GM18520 (cell line): ENCODE measurements around the gene CFAP92.
"Not testable (repeated sequence)": the region's sequence is repeated elsewhere in the genome, so short reads cannot be mapped to it uniquely, and the experiment has no call there.

ENCODE experiments used
- ATAC-seq: cut with Tn5 transposase; IDR thresholded peaks from one replicate; pipeline ENCODE4 v1.9.1; 2021; ENCODE audit not compliant: unreplicated experiment

The CFAP92 gene

DNA sequence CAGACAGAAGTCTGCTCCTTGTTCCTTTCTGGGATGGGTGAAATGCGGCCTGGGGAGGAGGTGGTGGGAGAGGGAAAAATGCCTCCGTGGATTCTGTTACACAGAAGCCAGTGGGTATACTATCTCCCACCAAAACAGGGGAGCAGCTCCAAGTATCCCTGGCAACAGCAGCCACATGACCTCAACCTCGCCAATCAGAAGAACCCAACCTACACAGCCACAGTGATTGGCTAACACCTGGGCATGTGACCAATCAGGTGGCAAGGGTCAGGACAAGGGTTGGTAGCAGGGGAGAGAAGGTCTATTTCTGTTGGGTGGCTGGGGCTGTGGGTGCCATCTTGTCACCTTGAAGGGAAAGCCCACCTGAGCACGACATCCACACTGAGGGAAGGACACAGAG is 123.5 kb downstream of the CFAP92 start:
- no peak for ATAC-seq

DNA sequence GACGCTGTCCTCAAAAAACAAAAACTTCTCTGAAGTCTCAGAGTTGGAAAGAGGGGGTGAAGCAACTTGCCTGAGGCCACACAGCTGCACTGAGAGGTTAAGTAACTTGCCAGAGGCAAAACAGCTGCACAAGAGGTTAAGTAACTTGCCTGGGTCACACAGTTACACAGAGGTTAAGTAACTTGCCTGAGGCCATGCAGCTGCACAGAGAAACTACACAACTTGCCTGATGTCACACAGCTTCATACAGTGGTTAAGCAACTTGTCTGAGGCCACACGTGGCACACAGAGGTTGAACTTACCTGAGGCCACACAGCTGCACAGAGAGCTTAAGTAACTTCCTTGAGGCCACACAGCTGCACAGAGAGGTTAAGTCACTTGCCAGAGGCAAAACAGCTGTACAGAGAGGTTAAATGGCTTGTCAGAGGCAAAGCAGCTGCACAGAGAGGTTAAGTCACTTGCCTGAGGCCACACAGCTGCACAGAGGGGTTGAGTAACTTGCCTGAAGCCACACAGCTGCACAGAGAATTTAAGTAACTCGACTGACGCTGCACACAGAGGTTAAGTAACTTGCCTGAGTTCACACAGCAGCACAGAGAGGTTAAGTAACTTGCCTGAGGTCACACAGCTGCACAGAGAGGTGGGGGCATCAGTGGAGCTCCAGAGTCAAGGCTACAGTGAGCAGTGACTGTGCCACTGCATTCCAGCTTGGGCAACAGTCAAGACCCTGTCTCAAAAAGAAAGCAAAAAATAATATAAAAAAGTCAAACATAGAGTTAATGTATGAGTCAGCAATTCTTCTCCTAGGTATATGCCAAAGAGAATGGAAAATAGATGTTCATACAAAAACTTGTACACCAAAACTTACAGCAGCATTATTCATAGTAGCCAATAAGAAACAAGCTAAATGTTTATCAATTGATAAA is 126.4 kb downstream of the CFAP92 start:
- no peak for ATAC-seq

DNA sequence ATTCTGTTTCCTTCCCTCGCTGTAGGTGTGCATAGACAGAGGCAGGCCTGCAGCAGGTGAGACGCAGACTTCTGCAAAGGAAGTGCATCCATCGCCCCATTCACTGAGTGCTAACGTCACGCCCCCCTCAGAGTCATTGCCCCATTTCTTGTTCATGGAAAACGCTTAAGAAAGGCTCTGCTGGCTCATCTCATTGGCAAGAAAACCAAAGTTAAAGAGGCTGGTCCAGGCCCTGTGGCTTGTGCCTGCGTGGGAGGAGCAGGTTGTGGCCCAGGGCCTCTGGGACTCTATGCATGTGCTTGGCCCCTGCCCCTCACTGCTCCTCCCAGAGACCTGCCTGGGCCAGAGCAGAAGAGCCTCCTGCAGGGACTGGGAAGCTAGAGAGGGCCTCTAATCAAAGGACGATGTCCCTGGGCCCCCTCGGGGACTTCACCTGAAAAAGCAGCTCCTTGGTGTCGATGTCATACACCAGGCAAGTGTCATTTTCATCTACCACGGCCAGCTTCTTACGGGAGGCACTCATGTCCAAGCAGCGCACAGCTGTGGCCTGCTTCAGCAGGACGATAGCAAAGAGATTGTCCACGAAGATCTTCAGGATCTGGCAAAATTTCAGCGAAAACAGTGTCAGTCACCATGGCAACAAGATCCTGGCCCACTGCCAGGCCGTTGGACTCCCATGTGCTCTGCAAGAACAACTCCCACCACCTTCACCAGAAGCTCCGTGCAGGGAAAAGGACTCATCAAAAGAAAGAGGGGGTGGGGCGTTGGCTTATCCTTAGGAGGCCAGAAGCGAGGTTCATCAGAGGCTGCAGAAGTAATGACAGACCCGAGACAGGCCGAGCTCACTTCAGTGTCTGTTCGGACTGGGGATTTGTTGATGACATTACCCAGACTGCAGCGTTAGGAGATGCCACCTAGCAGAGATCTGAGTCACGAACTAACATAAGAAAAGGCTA is 128.7 kb downstream of the CFAP92 start:
- ATAC-seq = not testable (repeated sequence)

DNA sequence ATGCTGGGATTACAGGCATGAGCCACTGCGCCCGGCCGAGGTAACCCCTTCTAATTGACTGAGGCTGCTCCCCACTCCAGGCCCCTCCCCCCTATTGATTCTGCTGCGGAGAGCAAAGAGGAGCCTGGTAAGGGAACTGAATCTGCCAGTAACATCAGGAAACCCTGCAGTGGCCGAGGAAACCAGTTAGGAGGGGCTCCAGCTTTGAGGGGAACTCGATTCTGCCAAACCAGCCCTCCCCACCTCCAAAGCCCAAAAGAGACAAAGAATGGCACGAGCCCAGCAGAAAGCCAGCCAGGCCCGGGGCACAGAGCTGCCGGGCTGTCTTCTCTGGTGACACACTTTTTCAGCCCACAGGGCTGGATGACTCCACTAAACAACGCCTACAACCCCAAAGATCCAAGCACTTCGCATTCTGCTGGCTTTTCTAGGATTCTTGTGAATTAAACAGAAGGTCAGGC is 129.5 kb downstream of the CFAP92 start:
- ATAC-seq = no peak

DNA sequence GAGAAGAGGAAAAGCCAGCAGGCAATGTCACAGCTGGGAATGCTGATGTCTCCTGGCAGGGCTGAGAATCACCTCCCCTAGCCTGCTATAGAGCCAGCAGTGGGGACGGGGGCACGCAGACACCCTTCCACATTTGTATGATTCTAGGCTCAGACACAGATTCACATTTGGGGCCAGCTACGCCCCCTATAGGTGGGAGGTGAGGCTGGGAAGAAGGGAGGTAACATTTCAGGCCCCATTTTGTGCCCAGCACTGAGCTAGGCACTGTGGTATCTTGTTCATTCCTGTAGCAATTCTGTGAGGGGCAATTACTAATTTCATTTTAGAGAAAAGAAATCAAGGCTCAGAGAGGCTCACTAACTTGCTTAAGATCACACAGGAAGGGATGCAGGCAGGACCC is 130.3 kb downstream of the CFAP92 start:
- no peak for ATAC-seq

DNA sequence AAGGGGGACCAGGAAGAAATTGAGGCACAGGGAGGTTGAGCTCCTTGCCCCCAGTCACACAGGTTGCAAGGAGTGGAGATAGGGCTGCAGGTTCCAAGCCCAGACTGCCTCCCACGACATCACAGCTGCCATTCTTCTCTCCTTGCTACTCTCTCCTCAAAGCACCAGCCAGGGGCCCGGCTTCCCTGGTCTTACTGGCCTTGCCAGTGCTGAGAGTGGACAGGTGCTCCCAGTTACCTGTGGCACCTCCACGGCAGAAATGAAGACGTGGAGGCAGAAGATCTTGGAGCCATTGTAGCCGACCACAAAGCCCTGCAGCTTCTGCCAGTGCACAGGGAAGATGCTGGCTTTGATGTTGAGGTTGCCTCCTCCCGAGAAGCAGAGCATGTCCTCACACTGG is 132.4 kb downstream of the CFAP92 start:
- ATAC-seq = no peak
